Esophagus (tissue), 2 donors: ENCODE measurements around the gene CASTOR1. TPM values are rescaled to one million over a fixed set of nuclear protein-coding genes. Genes with fewer than 3 reads are reported as not detected.
A peak's percentile ranks its signal among the peaks of the same experiment; 100 is the strongest.

Experiments used
- H3K27ac ChIP-seq, 2 donors: one replicate each; pipeline ENCODE4 v1.5.1; 2013; ENCODE audit warnings: low read depth in 2 of 2, mild to moderate bottlenecking in 2 of 2, inconsistent platforms in 1 of 2, low read length in 1 of 2, moderate library complexity in 1 of 2
- H3K27me3 ChIP-seq, 2 donors: one replicate each; pipeline ENCODE4 v1.6.1; 2013; ENCODE audit warnings: low read length in 2 of 2, control low read depth in 1 of 2, mild to moderate bottlenecking in 1 of 2; ENCODE audit not compliant: insufficient read depth in 2 of 2, control insufficient read depth in 1 of 2
- H3K36me3 ChIP-seq, 2 donors: one replicate each; pipeline ENCODE4 v1.6.1; 2013; ENCODE audit warnings: low read length in 1 of 2; ENCODE audit not compliant: control insufficient read depth in 2 of 2, insufficient read depth in 2 of 2
- H3K4me1 ChIP-seq, 2 donors: one replicate each; pipeline ENCODE4 v1.6.1; 2013; ENCODE audit warnings: low read length in 1 of 2; ENCODE audit not compliant: control insufficient read depth in 2 of 2, insufficient read depth in 2 of 2
- H3K4me3 ChIP-seq, 2 donors: one replicate each; pipeline ENCODE4 v1.5.1; 2013; ENCODE audit warnings: low read length in 2 of 2, mild to moderate bottlenecking in 2 of 2, low read depth in 1 of 2, moderate library complexity in 1 of 2
- H3K9me3 ChIP-seq, 2 donors: one replicate each; pipeline ENCODE4 v1.6.1; 2013; ENCODE audit warnings: mild to moderate bottlenecking in 2 of 2, low read depth in 1 of 2, low read length in 1 of 2, moderate library complexity in 1 of 2; ENCODE audit not compliant: control insufficient read depth in 2 of 2, insufficient read depth in 1 of 2
- WGBS, 2 donors: extraction: QIAGEN DNeasy Blood & Tissue Kit; methylation state at CpG; one replicate each; pipeline ENCODE4 v1.1.7; 2013; 5-methylcytosine and 5-hydroxymethylcytosine counted together
- polyA plus RNA-seq, 2 donors: library from polyadenylated mRNA; stranded (reverse); fragments of 200-250 nt; gene quantifications; one replicate each; pipeline ENCODE4 v1.2.3, GENCODE V29; 2013
- donor health status: healthy with polysubstance abuse.
- donor health status: Bipolar disorder and iron deficiency.

The CASTOR1 gene
- polyA plus RNA-seq, 2 donors: 29.7 to 39.3 TPM

DNA sequence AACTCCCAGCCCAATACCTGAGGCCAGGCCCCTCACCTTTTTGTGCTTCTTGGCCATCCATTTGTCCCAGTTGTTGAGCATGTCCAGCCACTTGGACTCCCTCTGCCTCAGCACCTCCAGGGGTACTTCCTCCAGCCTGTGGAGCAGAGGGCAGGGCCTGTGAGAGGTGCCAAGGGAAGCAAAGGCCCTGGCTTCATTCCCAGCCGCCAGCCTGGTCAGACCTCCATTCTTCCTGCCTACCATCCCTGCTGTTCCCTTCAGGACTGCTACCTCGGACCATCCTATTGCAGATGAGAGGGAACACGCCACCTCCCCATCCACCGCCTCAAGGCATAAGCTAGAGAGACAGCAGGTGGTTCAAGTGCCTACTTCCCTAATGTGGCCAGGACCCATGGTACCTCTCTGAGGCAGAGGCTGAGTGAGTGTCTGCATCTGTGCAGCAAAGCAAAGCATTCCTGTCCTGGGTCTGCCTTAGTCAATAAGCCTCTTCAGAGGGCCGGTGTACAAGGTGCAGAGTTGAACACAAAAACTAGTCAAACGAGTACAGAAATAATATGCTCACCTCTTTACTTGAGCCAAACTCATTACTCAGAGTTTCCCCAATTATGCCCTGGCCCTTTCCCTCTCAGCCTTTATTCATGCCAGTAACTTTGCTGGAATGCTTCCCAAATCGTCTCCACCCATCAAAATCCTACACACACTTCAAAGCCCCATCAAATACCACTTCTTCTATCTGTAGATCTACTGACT is 15.4 kb upstream of the CASTOR1 start:
- no peak overlapping the region for H3K4me3 ChIP-seq
- H3K4me1 ChIP-seq: peaks cover 33 to 58% of the 10 kb centered on the region in 2 donors

DNA sequence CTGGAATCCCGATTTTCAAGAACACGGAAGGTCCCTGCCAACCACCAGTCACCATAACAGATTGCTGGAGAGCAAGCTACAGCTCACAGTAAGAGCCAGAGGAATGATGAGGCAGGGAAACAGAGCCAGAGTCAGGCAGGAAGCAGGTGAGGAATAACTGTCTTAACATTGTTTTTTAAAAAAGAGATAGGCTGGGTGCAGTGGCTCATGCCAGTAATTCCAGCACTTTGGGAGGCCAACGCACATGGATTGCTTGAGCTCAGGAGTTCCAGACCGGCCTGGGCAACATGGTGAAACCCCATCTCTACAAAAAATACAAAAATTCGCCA is 13.5 kb upstream of the CASTOR1 start:
- peaks cover 30 to 63% of the 10 kb centered on the region in 2 donors for H3K4me1 ChIP-seq
- H3K9me3 ChIP-seq: no peaks in the 10 kb centered on the region
- peak overlapping the region; percentile 96 to 99 for H3K27ac ChIP-seq
- WGBS, 2 donors: 44 to 58% methylated on average over 5 of the region's 5 CpGs
- no peaks in the 10 kb centered on the region for H3K27me3 ChIP-seq
- peaks cover 7 to 36% of the 10 kb centered on the region in 2 donors for H3K36me3 ChIP-seq
- H3K4me3 ChIP-seq: no peak overlapping the region

More for the DNA sequence above, 15.4 kb upstream of the CASTOR1 start:
- Histone ChIP-seq H3K36me3 (peaks cover 0 to 21% of the 10 kb centered on the region in 2 donors), H3K27me3 (no peaks in the 10 kb centered on the region), H3K27ac (peak overlapping the region; percentile 96 to 99), H3K9me3 (no peaks in the 10 kb centered on the region)
- 26 to 43% methylated on average over 7 of the region's 7 CpGs for WGBS, 2 donors

DNA sequence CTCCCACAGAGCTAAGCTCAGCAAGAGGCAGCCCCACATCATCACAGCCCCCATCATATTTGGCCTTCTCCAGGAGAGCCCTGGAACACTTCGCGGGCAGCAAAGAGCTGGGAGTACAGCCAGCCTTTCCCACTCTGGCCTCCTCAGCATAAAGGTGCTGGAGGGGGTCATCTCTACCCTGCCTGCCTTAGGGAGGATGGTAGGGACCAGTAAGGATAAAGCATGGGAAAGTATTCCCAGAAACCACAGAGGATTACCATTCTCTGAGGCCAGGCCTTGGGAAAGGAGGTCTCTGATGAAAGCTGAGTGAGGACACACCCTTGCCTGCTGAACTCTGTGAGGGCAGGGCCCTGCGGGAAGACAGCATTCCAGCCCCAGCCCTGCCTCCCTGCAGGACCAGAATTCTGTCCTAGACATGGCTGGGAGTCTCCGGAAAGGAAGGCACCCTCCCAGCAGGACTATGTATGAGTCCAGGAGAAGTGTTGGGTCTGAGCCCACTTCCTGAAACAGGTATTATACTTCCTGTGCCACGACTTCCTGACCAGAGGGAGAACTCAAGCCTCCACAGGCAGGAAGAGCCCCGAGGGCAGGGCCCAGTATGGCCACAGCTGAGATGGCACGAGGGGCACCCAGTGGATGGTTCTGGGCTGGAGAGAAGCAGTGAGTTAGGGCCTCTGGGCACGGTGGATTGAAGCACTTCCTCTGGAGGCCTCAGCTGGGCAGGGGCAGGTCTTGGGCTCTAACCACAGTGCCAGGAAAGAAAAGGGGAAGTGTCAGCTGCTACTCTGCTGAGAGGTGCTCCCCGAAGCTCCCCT is 12.9 kb upstream of the CASTOR1 start:
- 35 to 48% methylated on average over 9 of the region's 9 CpGs for WGBS, 2 donors
- Histone ChIP-seq H3K9me3 (no peaks in the 10 kb centered on the region), H3K4me1 (peaks cover 31 to 66% of the 10 kb centered on the region in 2 donors), H3K27ac (peak overlapping the region; percentile 96 to 99), H3K36me3 (peaks cover 10 to 41% of the 10 kb centered on the region in 2 donors), H3K4me3 (no peak overlapping the region), H3K27me3 (no peaks in the 10 kb centered on the region)

DNA sequence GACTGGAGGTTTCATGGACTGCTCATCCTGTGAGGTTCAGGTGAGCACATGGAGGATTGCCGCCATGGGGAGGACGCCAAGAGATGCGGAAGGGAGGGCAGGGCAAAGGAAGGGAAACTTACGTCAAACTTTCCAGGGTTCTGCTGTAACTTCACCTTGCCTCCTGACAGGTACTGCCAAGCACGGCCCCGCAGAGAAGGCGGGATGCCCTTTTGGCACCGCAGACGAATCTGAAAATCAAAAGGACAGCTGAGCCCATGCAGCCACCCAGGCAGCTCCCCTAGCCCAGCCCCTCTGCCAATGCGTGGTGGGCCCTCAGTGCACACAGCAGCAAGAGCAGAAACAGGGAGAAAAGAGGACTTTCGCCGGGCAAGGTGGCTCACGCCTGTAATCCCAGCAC is 10.0 kb upstream of the CASTOR1 start:
- no peaks in the 10 kb centered on the region for H3K27me3 ChIP-seq
- peaks cover 20 to 68% of the 10 kb centered on the region in 2 donors for H3K4me1 ChIP-seq
- no peaks in the 10 kb centered on the region for H3K9me3 ChIP-seq
- peaks cover 23 to 61% of the 10 kb centered on the region in 2 donors for H3K36me3 ChIP-seq
- H3K4me3 ChIP-seq: no peak overlapping the region
- 87 to 88% methylated on average over 13 of the region's 13 CpGs for WGBS, 2 donors
- peak overlapping the region; percentile 81 to 89 for H3K27ac ChIP-seq

DNA sequence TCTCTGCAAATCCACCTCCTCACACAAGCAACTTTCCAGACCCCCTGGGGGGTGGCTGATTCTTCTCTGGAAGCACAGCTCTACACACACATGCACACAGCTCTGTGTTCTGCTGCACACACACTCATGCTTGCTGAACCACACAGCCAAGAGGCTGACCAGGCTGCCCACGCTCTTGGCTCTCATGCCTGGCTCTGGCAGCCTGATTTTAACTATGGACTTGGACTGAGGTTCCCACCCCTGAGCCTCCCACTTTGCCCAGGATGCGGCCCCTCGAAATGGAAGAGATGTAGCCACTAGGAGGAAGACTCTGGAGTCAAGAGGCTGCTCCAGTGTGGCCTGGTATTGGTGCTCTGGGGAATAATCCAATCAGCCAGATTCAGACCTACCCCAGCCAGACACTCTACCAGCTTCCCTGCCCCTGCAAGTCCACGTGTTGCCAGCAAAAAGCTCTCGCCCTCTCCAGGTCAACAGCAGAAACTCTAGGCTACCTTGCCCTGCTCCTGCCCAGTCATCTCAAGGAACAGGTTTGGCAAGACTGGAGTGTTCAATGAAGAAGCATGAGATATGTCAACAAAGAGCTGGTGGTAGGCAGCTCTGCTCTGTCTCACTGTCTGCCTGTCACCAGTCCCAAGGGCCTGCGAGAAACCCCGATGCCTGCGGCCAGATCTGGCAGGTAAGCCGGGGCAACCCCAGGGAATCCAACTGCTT is 8.8 kb upstream of the CASTOR1 start:
- Histone ChIP-seq H3K4me3 (no peak overlapping the region), H3K27ac (peak overlapping the region; percentile 81 to 89), H3K4me1 (peaks cover 20 to 62% of the 10 kb centered on the region in 2 donors), H3K36me3 (peaks cover 29 to 68% of the 10 kb centered on the region in 2 donors), H3K27me3 (no peaks in the 10 kb centered on the region), H3K9me3 (no peaks in the 10 kb centered on the region)
- 61 to 67% methylated on average over 9 of the region's 9 CpGs for WGBS, 2 donors

DNA sequence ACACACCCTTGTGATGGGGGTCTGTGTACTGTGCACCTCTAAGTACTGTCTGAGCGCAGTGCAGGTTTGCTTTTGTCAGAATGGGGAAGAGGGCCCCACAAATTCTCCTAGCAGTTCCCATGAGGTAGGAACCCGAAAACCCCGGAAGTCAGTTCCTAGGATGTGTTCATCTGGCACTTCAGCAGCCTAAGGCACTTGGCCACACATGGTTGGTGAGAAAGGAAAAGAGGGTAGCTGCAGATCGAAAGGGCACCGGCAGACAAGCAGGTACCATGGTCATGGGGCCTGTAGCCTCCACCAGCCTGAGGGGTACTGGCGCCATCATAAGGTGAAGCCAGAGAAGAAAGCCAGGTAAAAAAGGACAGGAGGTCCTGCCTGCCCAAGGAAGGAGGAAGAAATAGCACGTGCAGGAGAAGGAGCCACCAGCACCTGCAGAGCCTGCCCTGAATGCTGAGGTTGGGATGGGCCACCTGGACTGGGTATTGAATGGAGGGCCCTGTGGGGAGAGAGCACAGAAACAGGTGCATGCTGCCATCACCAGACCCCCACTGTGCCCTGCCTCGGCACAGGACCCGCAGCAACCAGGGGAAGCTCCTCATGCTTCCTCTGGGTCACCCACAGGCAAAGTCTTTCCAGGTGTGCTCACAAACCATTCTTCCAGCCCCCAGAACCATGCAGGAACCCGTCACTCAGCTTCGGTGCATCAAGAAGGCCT is 8.1 kb upstream of the CASTOR1 start:
- Histone ChIP-seq H3K4me1 (peaks cover 20 to 61% of the 10 kb centered on the region in 2 donors), H3K4me3 (no peak overlapping the region), H3K36me3 (peaks cover 33 to 75% of the 10 kb centered on the region in 2 donors), H3K27me3 (no peaks in the 10 kb centered on the region), H3K9me3 (no peaks in the 10 kb centered on the region), H3K27ac (peak overlapping the region; percentile 78 to 89)
- 84 to 87% methylated on average over 11 of the region's 11 CpGs for WGBS, 2 donors

DNA sequence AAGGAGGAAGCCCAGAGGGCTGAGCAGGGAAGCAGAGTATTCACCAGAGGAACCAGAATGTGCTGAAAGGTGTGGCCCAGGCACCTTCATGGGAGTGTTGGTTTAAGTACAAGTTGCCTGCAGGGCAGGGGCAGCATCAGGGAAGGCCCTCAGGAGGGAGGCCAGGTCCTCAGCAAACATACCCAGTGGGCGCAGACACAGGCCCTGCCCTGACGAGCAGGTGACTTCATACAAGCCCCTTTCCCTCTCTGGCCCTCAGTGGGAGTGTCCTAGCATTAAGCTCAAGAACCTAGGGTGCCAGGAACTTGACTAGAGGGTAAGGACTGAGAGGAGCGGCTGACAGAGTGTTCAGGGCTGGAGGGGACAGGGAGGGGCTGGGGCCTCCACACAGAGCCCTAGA is 7.5 kb upstream of the CASTOR1 start:
- 51 to 62% methylated on average over 3 of the region's 3 CpGs for WGBS, 2 donors
- H3K4me3 ChIP-seq: no peak overlapping the region
- peaks cover 21 to 61% of the 10 kb centered on the region in 2 donors for H3K4me1 ChIP-seq
- H3K27ac ChIP-seq: peak overlapping the region; percentile 50 to 89
- peaks cover 33 to 78% of the 10 kb centered on the region in 2 donors for H3K36me3 ChIP-seq
- no peaks in the 10 kb centered on the region for H3K9me3 ChIP-seq
- H3K27me3 ChIP-seq: no peaks in the 10 kb centered on the region

DNA sequence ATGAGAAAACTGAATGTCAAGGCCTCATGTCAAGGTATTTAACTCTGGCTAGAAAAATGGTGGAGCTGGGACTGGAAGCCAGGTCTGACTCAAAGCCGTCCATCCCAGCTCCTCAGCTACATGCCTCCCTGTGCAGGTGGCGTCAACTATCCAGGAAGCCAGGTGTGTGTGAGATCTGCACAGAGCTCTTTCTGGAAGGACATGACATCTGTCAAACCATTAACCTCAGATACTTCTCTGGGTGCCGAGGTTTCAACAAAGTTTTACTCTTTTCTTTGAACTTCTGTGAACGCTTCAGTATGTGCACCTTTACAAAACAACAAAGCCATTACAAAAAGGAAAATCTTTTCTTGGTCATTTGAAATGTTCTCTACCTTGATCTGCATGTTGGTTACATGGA is 7.0 kb upstream of the CASTOR1 start:
- Histone ChIP-seq H3K4me1 (peaks cover 21 to 60% of the 10 kb centered on the region in 2 donors), H3K4me3 (no peak overlapping the region), H3K27ac (peak overlapping the region; percentile 23 to 66), H3K27me3 (no peaks in the 10 kb centered on the region), H3K9me3 (no peaks in the 10 kb centered on the region), H3K36me3 (peaks cover 33 to 78% of the 10 kb centered on the region in 2 donors)
- 78 to 85% methylated on average over 4 of the region's 4 CpGs for WGBS, 2 donors

DNA sequence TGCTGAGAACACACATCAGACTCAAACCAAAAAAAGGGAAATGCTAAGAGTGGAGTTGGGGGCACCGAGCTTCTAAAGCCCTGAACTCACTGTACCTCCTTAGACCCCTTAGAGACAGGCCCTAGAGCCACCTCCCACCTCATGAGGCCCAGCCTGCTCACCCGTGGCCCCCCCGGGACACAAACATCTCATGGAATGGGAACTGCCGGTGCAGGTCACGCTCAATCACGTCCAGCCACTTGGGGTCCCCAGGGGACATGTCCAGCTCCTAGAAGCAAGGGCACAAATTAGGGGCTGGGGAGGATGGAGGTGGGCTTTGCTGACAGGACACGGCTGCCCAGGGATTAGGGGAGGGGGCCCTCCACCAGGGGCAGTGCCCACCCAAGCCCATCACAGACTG is 6.3 kb upstream of the CASTOR1 start:
- H3K27me3 ChIP-seq: no peaks in the 10 kb centered on the region
- no peak overlapping the region for H3K27ac ChIP-seq
- H3K9me3 ChIP-seq: no peaks in the 10 kb centered on the region
- no peak overlapping the region for H3K4me3 ChIP-seq
- peaks cover 33 to 72% of the 10 kb centered on the region in 2 donors for H3K36me3 ChIP-seq
- 71 to 81% methylated on average over 7 of the region's 7 CpGs for WGBS, 2 donors
- H3K4me1 ChIP-seq: peaks cover 21 to 65% of the 10 kb centered on the region in 2 donors
